LNCaP clone FGC (cell line): ENCODE measurements around the gene ITPKB.

ENCODE experiments used
- DNase-seq: peaks from one replicate; pipeline ENCODE4 v3.0.0-alpha.2; 2011; ENCODE audit warnings: low read depth
- H3K4me3 ChIP-seq: 2 replicates; pipeline ENCODE4 v1.5.1; 2011; ENCODE audit warnings: mild to moderate bottlenecking, low read depth, low read length, control low read depth
- TF ChIP-seq, protein P1 (sequence below): IDR thresholded peaks from 2 replicates; pipeline ENCODE4 v1.5.1; 2012; ENCODE audit warnings: mild to moderate bottlenecking; ENCODE audit not compliant: control insufficient read depth, insufficient read depth; ENCODE audit errors: extremely low read depth

The ITPKB gene

GRCh38 chr1:226738995-226739695, at the start of gene ITPKB:
TSS of gene ITPKB (minus strand) at chr1:226739282. CDS start at chr1:226737458, 1,824 bp downstream.
- TF ChIP-seq, protein P1, sequence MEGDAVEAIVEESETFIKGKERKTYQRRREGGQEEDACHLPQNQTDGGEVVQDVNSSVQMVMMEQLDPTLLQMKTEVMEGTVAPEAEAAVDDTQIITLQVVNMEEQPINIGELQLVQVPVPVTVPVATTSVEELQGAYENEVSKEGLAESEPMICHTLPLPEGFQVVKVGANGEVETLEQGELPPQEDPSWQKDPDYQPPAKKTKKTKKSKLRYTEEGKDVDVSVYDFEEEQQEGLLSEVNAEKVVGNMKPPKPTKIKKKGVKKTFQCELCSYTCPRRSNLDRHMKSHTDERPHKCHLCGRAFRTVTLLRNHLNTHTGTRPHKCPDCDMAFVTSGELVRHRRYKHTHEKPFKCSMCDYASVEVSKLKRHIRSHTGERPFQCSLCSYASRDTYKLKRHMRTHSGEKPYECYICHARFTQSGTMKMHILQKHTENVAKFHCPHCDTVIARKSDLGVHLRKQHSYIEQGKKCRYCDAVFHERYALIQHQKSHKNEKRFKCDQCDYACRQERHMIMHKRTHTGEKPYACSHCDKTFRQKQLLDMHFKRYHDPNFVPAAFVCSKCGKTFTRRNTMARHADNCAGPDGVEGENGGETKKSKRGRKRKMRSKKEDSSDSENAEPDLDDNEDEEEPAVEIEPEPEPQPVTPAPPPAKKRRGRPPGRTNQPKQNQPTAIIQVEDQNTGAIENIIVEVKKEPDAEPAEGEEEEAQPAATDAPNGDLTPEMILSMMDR = no peak
- H3K4me3 ChIP-seq = peak within 1 kb of the TSS; percentile 67
- peak; percentile 63 for DNase-seq

DNA sequence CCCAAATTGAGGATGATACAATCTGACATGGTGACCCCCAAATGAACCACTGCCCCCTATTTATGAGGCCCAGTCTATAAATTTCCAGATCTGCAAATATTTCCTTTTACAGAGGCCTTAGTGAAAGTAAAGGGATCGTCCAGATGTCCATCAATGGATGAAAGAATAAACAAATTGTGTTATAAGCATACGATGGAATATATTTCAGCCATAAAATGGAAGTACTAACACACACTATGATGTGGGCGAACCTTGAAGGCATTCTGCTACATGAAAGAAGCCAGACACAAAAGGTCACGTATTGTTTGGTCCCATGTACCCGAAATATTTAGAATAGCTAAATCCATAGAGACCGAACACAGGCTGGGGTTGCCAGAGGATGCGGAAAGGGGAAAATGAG, 48.6 kb upstream of the ITPKB start:
- H3K4me3 ChIP-seq = no peak overlapping the region
- TF ChIP-seq, protein P1 = no peak
- no peak for DNase-seq

DNA sequence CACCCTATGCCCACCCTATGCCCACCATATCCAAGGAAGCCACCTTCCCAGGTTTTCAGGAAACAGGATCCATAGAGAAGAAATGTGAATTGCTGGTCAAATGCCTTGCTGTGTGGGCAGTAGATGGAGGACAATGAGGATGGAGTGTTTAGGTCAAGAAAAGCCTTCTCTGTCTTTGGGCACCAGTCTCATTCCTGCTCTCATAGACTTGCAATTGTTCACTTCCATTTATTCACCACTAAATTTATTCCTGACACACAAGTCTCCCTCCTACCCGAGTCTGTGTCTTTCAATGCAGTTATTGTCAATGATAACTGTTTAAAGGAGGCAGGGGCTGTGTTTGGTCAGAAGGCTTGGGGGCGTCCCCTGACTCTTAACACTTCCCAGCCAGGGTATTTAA, 48.0 kb upstream of the ITPKB start:
- TF ChIP-seq, protein P1 = no peak
- H3K4me3 ChIP-seq = no peak overlapping the region
- DNase-seq = no peak

DNA sequence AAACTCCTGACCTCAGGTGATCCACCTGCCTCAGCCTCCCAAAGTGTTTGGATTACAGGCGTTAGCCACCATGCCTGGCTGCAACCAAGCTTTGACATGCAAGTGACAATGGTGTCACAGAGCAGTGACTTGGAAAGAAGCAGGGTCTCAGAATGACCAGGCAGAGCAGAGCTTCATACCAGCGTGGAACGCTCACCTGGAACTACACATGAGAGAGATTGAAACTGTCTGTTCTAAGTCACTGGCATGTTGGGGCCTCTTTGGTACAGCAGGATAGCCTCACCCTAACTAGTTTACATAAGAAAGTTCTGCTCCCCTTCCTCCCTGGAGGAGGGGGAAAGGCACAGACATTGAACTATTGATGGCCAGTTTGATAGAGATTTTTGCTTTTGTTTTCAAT, 47.5 kb upstream of the ITPKB start:
- TF ChIP-seq, protein P1 = no peak
- no peak overlapping the region for H3K4me3 ChIP-seq
- no peak for DNase-seq

DNA sequence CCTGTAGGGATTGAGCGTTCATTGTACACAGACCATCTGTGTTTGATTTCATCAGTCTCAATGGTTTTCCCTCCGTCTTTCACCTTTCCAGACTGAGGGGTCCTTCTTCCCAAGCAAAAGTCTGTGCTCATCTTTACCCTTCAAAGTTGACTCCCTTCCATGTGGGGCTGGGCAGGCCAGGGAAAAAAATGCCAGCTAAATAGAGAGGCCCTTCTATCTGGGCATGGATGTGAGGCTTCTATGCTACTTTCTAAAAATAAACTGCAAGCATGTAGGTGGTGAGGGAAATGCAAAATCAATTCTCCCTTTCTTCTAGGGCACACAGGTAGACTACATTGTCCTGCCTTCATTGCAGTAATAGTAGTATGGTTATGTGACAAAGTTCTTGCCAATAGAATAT, 46.7 kb upstream of the ITPKB start:
- no peak for DNase-seq
- TF ChIP-seq, protein P1 = no peak
- no peak overlapping the region for H3K4me3 ChIP-seq

DNA sequence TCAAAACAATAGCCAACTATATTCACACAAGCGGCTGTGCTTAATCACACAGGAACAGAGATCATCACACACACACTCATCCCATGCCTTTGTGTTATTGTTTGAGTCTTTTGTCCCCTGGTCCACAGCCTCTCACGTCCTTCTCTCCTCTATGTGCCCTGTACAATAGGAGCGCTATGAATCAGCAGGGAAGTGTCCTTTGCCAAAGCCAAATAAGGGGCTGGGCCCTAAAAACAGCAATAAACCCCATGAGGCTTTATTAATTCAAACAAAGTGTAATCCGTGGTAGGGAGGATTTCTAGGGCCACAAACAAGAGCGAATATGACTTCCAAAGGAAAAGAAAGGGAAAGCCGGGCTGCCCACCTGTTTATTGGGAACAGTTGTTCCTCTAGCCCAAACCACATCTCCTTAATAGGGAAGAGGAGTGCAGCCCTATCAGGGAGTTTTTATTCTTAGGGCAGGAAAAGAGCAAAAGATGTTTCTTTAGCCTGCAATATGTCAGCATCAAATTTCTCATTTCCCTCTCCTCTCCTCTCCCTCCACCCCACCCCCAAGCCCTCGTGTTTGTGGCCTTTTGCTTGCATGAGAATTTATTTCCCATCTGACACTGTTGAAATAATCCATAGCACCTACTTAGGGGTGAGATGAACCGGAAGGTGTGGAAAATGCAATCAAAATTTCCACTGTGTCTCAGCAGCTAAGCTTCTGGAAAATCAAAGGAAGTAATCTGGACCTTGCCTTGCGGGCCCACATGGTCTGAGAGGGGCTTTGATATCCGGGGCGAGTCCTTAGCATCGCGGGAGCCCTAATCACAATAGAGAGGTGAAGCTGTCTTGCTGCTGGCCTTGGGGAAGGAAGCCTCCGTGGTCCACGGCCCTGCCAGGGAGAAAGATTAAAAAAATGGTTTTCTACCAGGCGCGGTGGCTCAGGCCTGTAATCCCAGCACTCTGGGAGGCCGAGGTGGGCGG, 45.3 kb upstream of the ITPKB start:
- DNase-seq = no peak
- TF ChIP-seq, protein P1 = no peak
- no peak overlapping the region for H3K4me3 ChIP-seq
